Stimulated activated CD4-positive, alpha-beta T cell treated with anti-CD3 and anti-CD28 coated beads, Interleukin-15, amount 100 ng/mL, for 24 hours (primary cell): Measurements from ENCODE around the gene EVI5.
A peak's percentile ranks its signal among the peaks of the same experiment; 100 is the strongest.
"Not testable (repeated sequence)": the region's sequence is repeated elsewhere in the genome, so short reads cannot be mapped to it uniquely, and the experiment has no call there.

ENCODE experiments used
- DNase-seq: peaks from one replicate; pipeline ENCODE4 v3.0.0-alpha.2; 2020

The EVI5 gene

DNA sequence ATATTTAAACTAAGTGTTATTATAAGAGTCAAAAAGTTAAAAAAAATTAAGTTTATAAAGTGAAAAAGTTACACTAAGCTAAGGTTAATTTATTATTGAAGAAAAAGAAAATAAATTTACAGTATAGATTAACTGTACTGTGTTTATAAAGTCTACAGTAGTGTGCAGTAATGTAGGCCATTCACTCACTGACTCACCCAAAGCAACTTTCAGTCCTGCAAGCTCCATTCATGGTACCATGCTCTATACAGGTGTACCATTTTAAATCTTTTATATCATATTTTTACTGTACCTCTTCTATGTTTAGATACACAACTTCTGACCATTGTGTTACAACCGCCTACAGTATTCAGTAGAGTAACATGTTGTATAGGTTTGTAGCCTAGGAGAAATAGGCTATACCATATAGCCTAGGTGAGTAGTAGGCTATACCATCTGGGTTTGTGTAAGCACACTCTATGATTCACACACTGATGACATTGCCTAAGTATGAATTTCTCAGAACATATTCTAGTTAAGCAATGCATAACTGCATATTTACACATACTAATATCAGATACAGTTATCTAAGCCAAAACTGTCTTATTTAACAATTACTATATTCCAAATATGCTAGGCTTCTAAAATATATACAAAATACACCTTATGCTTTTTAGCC is 217.6 kb downstream of the EVI5 start:
- no peak for DNase-seq

DNA sequence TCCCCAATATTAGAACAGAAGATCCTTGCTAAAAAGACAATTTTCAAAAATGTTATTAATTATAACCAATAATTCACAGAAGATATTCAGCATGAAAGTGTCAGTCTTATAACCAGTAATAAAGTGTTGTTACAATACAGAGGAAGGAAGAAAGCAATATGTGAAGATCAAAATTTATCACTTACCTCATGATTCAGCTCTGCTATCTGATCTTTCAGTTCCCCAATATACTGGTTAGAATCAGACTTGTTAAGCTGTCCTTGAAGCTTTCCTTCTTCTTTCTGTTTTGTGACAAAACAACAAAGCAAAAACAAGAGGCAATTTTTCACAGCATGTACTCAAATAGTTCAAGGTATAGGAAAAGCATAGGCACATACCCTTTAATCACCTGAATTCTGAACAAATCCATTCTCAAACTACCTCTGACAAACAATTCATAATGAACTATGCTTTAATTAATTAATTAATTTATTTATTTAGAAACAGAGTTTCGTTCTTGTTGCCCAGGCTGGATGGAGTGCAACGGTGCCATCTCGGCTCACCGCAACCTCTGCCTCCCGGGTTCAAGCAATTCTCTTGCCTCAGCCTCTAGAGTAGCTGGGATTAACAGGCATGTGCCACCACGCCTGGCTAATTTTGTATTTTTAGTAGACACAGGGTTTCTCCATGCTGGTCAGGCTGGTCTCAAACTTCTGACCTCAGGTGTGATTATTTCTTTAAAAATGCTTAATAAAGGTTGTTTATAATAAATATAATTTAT is 221.3 kb downstream of the EVI5 start:
- no peak for DNase-seq

DNA sequence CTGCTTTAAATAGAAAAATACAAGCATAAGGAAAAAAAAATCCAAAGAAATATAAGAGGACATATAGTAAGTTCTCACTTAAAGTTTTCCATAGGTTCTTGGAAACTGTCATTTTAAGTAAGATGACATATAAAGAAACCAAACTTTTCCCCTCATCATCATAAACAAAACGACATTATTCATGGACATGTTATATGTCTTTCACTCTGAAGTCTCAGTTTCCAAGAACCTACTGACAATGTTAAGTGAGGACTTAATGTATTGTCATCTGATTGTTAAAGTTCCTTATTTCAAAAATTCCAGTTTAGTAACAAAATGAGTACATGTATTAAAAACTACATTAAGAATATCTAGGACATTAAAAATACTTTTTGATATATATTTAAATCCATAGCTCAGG is 228.6 kb downstream of the EVI5 start:
- DNase-seq, result no peak

DNA sequence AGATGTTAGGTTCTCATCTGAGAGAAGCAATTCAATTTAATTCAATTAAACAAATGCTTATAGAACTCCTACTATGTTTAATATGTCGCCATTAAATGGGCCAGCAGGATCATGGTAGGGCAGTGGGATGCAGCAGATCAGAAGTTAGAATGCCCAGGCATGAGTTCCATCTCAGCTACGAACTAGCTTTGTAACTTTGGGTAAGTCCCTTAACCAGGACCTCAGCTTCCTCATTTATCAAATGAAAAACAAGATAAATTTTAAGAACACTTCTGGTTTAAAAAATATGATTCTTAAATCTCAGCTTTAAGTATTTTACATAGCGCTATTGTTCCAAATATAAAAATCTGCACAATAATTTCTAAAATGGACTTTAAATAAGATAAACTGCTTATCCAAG is 230.7 kb downstream of the EVI5 start:
- DNase-seq, result no peak

DNA sequence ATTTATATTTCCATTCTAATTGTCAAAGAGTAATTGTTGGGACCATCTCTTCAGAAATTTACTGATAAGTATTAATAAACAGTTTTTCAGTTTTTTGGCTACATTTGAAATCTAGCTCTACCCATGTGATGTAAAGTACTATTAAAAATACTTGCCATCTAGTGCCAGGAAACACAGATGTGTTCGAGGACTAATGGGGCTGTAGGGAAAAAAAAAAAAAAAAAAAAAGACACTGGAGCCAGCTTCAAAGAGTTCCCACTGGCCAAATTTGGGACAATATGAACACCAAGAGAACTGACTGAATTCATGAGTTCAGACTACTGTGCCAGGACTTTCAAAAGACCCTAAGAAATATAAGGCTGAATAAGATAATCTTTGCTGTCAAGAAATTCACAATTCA is 233.0 kb downstream of the EVI5 start:
- DNase-seq, result no peak

DNA sequence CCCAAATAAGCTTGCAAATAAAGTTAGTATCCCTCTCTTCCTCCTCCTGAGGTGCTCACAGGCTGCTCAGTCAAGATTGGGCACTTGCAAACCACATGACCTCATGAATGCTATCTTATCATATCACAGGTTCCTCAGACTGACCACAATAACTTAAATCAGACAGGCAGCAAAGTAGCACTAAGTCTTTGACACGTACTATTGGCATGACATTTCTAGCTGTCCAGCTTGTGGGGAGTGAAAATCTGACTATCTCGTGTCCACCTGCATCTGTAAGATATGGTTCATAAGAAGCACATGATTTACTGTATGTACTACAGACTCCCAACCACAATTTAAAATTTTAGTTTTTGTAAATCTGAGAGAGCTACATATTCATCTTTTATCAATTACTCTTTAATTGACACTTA is 240.1 kb downstream of the EVI5 start:
- no peak for DNase-seq

DNA sequence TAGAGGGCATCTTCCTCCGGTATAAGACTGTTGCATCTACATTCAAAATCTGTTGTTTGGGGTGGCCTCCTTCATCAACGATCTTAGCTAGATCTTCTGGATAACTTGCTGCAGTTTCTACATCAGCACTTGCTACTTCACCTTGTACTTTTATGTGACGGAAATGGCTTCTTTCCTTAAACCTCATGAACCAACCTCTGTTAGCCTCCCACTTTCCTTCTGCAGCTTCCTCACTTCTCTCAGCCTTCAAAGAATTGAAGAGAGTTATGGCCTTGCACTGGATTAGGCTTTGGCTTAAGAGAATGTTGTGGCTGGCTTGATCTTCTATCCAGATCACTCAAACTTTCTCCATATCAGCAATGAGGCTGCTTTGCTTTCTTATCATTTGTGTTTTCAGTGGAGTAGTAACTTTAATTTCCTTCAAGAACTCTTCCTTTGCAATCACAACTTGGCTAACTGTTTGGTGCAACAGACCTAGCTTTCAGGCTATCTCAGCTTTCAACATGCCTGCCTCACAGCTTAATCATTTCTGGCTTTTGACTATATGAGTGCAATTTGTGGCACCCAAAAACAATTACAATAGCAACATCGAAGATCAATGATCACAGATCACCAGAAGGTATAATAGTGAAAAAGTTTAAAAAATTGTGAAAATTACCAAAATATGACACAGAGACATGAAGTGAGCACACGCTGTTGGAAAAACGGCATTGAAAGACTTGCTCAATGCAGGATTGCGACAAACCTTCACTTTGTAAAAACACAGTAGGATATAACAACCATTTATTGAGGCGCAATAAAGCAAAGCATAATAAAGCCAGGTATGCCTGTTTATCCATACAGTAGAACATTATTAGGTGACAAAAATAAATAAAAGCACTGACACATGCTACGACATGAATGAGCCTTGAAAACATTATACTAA is 241.5 kb downstream of the EVI5 start:
- no peak for DNase-seq

DNA sequence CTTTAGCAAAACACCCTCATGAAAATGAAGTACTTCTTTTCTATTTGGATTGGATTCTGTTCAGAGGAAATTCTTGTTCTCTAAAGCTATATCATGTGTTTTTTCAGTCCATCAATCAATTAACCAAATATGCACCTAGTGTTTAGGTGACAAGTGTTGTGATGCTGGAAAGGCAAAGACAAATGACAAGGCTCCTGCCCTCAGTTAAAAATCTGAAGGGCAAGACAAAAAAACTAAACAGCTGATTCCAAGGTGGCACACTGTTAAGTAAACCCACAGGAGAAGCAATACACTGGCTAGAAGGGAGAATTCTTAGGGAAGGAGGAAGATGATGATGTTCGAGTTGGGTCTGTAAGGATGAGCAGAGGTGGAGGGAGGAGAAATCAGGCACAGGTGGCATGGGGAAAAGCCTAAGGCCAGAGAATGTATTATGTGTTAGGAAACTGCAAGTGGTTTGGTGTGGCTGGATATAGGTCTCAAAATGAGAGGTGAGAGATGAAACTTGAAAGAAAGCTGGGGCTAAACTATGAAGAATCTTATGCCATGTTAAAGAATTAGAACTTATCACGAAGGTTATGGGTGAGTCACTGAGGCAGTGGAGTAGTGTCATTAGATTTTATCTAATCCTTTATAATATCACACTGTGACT is 246.4 kb downstream of the EVI5 start:
- peak; percentile 40 for DNase-seq

DNA sequence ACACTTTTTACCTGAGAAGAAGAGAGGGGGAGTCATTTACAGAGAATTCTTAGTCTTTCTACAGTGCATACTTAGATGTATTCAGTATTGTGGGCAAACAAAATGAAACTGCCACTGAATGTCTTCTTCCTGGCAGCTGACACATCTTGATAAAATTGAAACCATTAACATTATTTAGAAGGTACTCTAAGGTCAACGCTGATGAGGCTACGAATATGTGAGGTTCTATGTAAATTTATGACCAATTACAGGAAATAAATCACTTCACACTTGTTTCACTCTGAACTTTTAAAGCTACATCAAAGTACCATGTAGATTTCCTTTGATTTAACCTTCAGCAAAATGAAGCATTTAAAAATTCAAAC is 246.9 kb downstream of the EVI5 start:
- DNase-seq, result no peak

DNA sequence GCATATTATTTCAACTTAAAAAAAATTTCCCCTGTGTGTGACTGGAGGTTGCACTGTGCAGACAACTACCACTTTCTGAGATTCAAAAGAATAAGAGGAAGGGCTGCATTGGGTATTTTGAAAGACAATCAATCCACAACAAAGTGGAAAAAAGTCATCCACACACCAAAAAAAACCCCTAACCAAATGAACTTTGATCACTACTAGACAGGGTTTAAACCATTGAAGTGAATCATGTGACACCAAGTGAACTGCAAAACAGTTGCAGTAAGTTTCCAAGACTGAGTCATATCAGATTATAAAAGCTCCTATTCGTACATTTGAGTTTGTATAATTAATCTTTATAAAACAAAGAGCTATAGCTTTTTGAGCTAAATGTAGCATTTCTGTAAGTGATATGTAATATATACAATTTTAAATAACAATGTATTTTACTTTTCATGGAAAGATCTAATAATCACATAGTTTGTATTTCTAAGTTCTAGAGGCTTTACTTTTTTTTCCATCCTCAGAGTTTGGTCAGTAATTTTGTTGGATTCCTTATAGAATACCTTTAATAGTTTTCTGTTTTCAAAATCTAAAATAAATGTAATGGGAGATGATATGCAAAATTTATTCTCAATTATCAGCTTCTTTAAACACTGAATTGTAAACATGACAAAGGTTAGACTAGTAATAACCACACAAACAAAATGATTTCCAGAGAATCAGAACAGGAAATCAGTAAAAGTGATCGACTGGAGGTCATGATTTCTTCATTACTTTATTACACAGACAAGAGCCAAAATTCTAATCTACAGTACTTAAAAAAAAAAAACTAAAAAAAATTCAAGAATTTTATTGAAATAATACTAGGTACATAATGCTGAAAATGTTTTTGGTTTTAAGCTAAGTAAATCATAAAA is 247.7 kb downstream of the EVI5 start:
- no peak for DNase-seq

DNA sequence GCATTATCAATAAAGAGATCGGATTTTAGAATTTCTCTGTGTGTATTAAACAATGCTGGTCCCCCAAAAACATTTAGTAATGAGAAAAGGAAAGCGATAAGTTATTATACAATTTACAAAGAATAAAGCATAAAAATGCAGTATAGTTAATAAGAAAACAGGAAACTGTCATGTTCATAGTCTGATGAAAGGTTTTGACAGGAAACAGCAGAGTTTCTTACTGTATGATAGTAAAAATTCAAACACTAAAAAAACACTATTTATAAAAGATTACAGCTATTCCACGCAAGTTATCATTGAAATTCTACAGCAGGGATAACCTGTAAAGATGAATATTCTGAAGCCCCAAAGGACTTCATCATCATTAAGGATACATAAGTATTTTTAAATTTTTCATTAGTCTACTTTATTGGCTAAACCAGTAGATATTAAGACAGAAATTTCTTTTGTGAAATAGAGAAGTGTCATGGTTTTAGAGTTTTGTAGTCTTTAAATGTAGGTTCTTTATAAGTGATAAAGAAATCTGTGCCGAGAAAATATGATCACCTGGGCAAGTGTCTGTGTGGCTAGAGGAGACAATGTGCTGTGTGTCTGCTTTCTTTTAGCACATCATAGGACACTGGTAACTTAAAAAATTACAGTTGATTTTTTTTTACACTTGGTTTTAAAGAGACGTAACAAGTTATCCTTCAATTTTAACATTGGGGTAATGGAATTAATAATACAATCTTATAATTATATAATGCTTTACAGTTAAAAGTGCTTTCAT is 248.5 kb downstream of the EVI5 start:
- no peak for DNase-seq

DNA sequence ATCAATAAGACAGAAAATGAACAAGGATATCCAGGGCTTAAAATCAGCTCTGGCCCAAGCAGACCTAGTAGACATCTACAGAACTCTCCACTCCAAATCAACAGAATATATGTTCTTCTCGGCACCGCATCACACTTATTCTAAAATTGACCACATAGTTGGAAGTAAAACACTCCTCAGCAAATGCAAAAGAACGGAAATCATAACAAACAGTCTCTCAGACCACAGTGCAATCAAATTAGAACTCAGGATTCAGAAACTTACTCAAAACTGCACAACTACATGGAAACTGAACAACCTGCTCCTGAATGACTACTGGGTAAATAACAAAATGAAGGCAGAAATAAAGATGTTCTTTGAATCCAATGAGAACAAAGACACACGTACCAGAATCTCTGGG is 252.5 kb downstream of the EVI5 start:
- not testable (repeated sequence) for DNase-seq

DNA sequence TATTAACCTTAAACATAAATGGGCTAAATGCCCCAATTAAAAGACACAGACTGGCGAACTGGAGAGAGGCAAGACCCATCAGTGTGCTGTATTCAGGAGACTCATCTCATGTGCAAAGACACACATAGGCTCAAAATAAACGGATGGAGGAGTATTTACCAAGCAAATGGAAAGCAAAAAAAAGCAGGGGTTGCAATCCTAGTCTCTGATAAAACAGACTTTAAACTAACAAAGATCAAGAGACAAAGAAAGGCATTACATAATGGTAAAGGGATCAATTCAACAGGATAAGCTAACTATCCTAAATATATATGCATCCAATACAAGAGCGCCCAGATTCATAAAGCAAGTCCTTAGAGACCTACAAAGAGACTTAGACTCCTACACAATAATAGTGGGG is 253.0 kb downstream of the EVI5 start:
- not testable (repeated sequence) for DNase-seq

DNA sequence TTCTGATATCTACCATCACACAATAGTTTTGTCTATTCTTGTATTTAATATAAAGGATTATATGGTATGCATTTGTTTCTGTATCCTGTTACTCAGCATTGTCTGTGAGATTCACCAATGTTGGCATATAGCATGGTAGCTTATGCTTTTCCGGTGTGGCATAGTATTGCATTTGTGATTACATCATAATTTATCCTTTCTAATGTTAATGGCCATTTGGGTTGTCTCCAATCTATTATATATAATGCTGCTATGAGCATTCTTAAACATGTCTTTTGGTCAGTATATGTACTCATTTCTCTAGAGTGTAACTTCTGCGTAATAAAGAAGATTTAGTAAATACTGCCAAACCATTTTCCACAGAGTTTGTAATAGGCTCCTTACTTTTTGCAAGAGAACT is 257.2 kb downstream of the EVI5 start:
- no peak for DNase-seq

DNA sequence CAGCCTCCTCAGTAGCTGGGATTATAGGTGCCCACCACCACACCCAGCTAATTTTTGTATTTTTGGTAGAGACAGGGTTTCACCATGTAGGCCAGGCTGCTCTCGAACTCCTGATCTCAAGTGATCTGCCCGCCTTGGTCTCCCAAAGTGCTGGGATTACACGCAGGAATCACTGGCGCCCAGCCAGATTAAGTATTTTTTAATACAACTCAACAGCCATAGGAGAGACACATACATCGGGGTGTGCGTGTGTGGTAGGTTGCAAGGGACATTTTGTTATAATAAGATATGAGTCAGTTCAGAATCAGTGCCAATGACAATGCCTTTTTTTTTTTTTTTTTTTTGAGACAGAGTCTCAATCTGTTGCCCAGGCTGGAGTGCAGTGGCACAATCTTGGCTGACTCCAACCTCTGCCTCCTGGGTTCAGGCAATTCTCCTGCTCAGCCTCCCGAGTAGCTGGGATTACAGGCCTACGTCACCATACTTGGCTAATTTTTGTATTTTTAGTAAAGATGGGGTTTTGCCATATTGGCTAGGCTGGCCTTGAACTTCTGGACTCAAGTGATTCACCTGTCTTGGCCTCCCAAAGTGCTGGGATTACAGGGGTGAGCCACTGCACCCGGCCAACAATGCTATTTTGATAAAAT is 259.8 kb downstream of the EVI5 start:
- DNase-seq, result not testable (repeated sequence)

DNA sequence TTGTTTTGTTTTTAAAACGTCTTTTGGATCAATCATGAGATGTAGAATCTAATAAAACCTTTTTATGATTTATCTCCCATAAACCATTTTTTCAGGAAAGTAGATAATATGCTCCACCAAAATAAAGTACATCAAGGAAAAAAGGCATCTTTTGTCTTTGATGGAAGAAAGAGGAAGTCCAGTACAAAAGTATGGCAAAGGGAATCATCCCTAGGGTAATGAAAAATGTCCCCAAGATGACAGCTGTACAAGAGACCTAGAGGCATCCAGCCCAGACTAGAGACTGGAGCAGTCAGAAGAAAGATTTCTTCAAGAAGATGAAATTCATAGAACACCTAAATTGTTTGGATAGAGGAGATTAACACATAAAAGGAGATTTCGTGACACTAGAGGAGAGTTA is 265.9 kb downstream of the EVI5 start:
- DNase-seq, result no peak

DNA sequence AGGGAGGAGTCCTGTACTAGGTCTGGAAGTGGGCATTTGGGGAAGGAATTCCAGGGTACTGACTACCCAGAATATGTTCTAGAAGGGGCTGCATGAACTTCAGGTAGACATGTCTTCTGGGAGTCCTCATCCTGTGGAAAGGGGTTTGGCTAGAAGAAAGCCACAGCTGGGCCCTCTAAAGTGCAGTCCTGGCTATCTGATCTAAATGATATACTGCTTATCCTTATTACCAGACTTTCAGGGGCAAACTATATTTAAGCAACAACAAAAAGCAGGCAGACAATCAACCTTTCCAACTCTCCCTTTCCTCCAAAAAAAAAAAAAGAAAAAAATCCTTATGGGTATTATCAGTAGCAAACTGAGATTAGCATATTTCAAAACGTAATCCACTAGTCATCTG is 268.3 kb downstream of the EVI5 start:
- DNase-seq, result no peak

DNA sequence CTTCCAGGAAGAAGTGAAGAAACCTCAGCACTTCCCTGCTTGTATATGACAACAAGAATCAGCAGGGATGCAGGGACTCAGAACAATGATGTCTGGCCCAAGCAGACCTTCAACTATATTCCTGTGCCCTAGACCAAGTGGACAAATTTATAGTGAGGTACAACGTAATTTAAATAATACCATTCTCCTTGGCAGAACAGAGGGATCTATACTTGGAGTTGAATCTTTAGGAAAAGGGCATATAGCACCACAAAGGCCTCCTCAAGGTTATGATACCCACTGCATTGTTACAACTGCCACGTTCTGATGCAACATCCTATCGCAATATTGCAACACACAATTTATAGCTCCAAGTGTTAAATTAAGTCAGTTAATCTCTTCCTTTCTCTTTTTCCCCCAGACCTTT is 269.1 kb downstream of the EVI5 start:
- no peak for DNase-seq

DNA sequence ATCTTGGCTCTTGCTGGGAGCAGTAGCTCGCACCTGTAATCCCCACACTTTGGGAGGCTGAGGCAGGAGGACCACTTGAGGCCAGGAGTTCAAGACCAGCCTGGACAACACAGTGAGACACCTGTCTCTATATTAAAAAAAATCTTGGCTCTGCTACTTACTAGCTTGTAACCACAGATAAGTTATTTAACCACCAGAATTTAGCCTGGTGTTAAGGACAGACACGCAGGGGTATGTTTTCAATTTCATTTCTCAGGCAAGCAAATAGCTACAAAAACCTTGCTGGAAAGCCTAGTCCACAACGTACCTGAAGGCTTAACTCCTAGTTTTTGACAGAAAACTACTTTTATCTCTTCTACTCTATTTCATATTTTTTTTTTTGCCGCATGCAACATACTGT is 273.4 kb downstream of the EVI5 start:
- no peak for DNase-seq

DNA sequence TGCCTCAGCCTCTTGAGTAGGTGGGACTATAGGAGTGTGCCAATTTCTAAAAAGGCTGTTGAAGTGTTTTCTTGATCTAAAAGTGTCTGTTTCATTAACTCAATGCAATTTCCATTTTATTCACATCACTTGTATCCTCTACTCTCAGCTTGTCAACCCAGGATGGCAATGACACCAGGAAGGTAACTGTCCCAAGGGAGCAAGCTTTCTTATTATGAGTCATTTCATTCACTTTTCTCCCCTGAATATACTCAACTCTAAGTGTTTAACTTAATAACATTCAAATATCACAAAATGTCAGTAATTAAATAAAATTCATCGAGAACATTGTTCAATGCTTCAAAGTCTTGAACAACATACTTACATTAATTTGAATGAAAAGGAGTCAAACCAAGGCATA is 275.3 kb downstream of the EVI5 start:
- DNase-seq, result no peak
